GM23338 (cell line): ENCODE data around the gene PRDM5. TPM values are rescaled to one million over a fixed set of nuclear protein-coding genes. Genes with fewer than 3 reads are reported as not detected.

Experiments used
- ATAC-seq: fragments of 200-7000 bp; cut with Tn5 transposase; 3 replicates; pipeline ENCODE4 v1.9.1; 2020
- DNase-seq: peaks from one replicate; pipeline ENCODE4 v3.0.0-alpha.2; 2015; ENCODE audit warnings: low spot score
- H2AFZ ChIP-seq: fragments of 200-600 bp; sonication (generic); 2 replicates; pipeline ENCODE4 v1.8.0; 2016; ENCODE audit warnings: antibody characterized with exemption, mild to moderate bottlenecking, moderate library complexity
- H3F3A ChIP-seq: fragments of 200-600 bp; sonication (generic); replicated peaks from 2 replicates; pipeline ENCODE4 v1.8.0; 2017; ENCODE audit warnings: antibody characterized with exemption, mixed run types, low read depth
- H3K27ac ChIP-seq: fragments of 200-600 bp; sonication (generic); 2 replicates; pipeline ENCODE4 v1.6.1; 2016; ENCODE audit warnings: low read depth
- H3K27me3 ChIP-seq: fragments of 200-600 bp; sonication (generic); 2 replicates; pipeline ENCODE4 v1.8.0; 2016; ENCODE audit warnings: mild to moderate bottlenecking, mixed run types, moderate library complexity; ENCODE audit not compliant: insufficient read depth
- H3K36me3 ChIP-seq: fragments of 200-600 bp; sonication (generic); 2 replicates; pipeline ENCODE4 v1.8.0; 2016; ENCODE audit warnings: mild to moderate bottlenecking; ENCODE audit not compliant: insufficient read depth
- H3K4me1 ChIP-seq: fragments of 200-600 bp; sonication (generic); 2 replicates; pipeline ENCODE4 v1.8.0; 2016; ENCODE audit warnings: mild to moderate bottlenecking, moderate library complexity; ENCODE audit not compliant: insufficient read depth
- H3K4me2 ChIP-seq: fragments of 200-600 bp; sonication (generic); 2 replicates; pipeline ENCODE4 v1.7.1; 2017; ENCODE audit warnings: mixed run types
- H3K4me3 ChIP-seq: fragments of 200-600 bp; sonication (generic); 2 replicates; pipeline ENCODE4 v1.6.1; 2016; ENCODE audit warnings: mixed run types
- H3K79me2 ChIP-seq: fragments of 200-600 bp; sonication (generic); replicated peaks from 2 replicates; pipeline ENCODE4 v1.8.0; 2017; ENCODE audit warnings: mild to moderate bottlenecking; ENCODE audit not compliant: insufficient read depth
- H3K9me2 ChIP-seq: fragments of 200-600 bp; sonication (generic); 2 replicates; pipeline ENCODE4 v1.8.0; 2017; ENCODE audit not compliant: insufficient read depth
- H4K20me1 ChIP-seq: fragments of 200-600 bp; sonication (generic); replicated peaks from 2 replicates; pipeline ENCODE4 v1.8.0; 2017; ENCODE audit warnings: mild to moderate bottlenecking; ENCODE audit not compliant: insufficient read depth
- H3K27ac Mint-ChIP-seq: 2 replicates; pipeline ENCODE4 v1.8.0; 2020; ENCODE audit warnings: inconsistent platforms, mild to moderate bottlenecking, moderate library complexity, mixed read lengths
- H3K27me3 Mint-ChIP-seq: 3 replicates; pipeline ENCODE4 v1.8.0; 2022; ENCODE audit warnings: low read depth, mild to moderate bottlenecking, moderate library complexity, mixed read lengths, inconsistent platforms; ENCODE audit not compliant: insufficient read depth, poor library complexity
- H3K36me3 Mint-ChIP-seq: 3 replicates; pipeline ENCODE4 v1.8.0; 2021; ENCODE audit warnings: low read depth, mild to moderate bottlenecking, inconsistent platforms, moderate library complexity, mixed read lengths
- H3K4me1 Mint-ChIP-seq: 3 replicates; pipeline ENCODE4 v1.8.0; 2020; ENCODE audit warnings: mild to moderate bottlenecking, inconsistent platforms, mixed read lengths
- H3K4me3 Mint-ChIP-seq: 3 replicates; pipeline ENCODE4 v1.8.0; 2021; ENCODE audit warnings: moderate library complexity, mild to moderate bottlenecking, inconsistent platforms, mixed read lengths
- H3K9me3 Mint-ChIP-seq: 3 replicates; pipeline ENCODE4 v1.8.0; 2020; ENCODE audit warnings: moderate library complexity, mild to moderate bottlenecking, inconsistent platforms, mixed read lengths
- CTCF ChIP-seq, 2 experiments: fragments of 200-600 bp in 1 of 2; sonication (generic) in 1 of 2; conservative IDR thresholded peaks; 2 replicates each; pipeline versions ENCODE4 v1.5.1 to v1.6.1; 2016 to 2017; ENCODE audit warnings: antibody characterized with exemption in 2 of 2, low read depth in 2 of 2, mild to moderate bottlenecking in 2 of 2, moderate library complexity in 1 of 2
- NANOG ChIP-seq: IDR thresholded peaks from 2 replicates; pipeline ENCODE4 v1.6.1; 2016; ENCODE audit warnings: antibody characterized with exemption, borderline replicate concordance
- STAT1 ChIP-seq: IDR thresholded peaks from one replicate; pipeline ENCODE4 v1.6.1; 2016; ENCODE audit warnings: antibody characterized with exemption; ENCODE audit not compliant: unreplicated experiment
- ZNF462 ChIP-seq: fragments of 250-450 bp; sonication (Bioruptor Pico); IDR thresholded peaks from 2 replicates; pipeline ENCODE4 v1.5.0; 2020; ENCODE audit warnings: mild to moderate bottlenecking, moderate library complexity
- polyA plus RNA-seq: library from polyadenylated mRNA; unstranded; fragments of >200 nt; fragmentation: Nextera tagmentation; extraction: Ambion mirVana; gene quantifications from 2 replicates; pipeline ENCODE4 v1.2.1, GENCODE V29; 2016
- total RNA-seq: library from RNA; depleted of rRNA; stranded (reverse); fragments of >200 nt; shearing (Covaris generic); gene quantifications from 2 replicates; pipeline ENCODE4 v1.2.3, GENCODE V29; 2014

The PRDM5 gene
- total and polyA plus RNA-seq, 2 experiments from 2014 or later: 11.2 to 40.4 TPM

- no peak overlapping the region for H3K4me2 ChIP-seq
- DNase-seq (peak; percentile 45), ATAC-seq (peak; percentile 41; the same call in 1 of the 3 replicates)
- H3K27ac ChIP-seq: no peak overlapping the region
- Mint-ChIP-seq H3K9me3 (peaks cover 7% of the 10 kb centered on the region; the same call in 2 of the 3 replicates), H3K4me1 (no peaks in the 10 kb centered on the region), H3K27me3 (no peaks in the 10 kb centered on the region), H3K4me3 (no peak overlapping the region), H3K27ac (no peak overlapping the region), H3K36me3 (peaks cover 18% of the 10 kb centered on the region)
- no peak overlapping the region for H3K4me3 ChIP-seq
- TF ChIP-seq CTCF (conservative IDR thresholded peaks at IDR 0.05; ENCODE audit: low read depth in 2 of 2) (peak; percentile 43 to 54), ZNF462 (no peak)
- H3F3A ChIP-seq: no peaks in the 10 kb centered on the region
- H4K20me1 ChIP-seq: no peaks in the 10 kb centered on the region
- H3K36me3 ChIP-seq: no peaks in the 10 kb centered on the region
- no peaks in the 10 kb centered on the region for H3K4me1 ChIP-seq
- no peaks in the 10 kb centered on the region for H3K79me2 ChIP-seq
- H3K27me3 ChIP-seq: no peaks in the 10 kb centered on the region
- no peak overlapping the region for H2AFZ ChIP-seq
- no peaks in the 10 kb centered on the region for H3K9me2 ChIP-seq
These were observed 150.6 kb downstream of the PRDM5 start for GRCh38 chr4:120771907-120772306.

- H3K27me3 Mint-ChIP-seq: no peaks in the 10 kb centered on the region
- no peak for ATAC-seq
- Histone ChIP-seq H3K27me3 (no peaks in the 10 kb centered on the region), H3K79me2 (no peaks in the 10 kb centered on the region), H4K20me1 (no peaks in the 10 kb centered on the region), H3K36me3 (no peaks in the 10 kb centered on the region), H3F3A (no peaks in the 10 kb centered on the region), H3K4me1 (no peaks in the 10 kb centered on the region), H3K4me2 (no peak overlapping the region), H3K9me2 (no peaks in the 10 kb centered on the region), H3K4me3 (no peak overlapping the region), H3K27ac (no peak overlapping the region), H2AFZ (no peak overlapping the region)
- DNase-seq: no peak
- no peak overlapping the region for H3K4me3 Mint-ChIP-seq
- no peak overlapping the region for H3K27ac Mint-ChIP-seq
- H3K36me3 Mint-ChIP-seq: peaks cover 18% of the 10 kb centered on the region
- H3K9me3 Mint-ChIP-seq: peaks cover 7% of the 10 kb centered on the region; the same call in 2 of the 3 replicates
- H3K4me1 Mint-ChIP-seq: no peaks in the 10 kb centered on the region
- TF ChIP-seq STAT1 (no peak), NANOG (no peak), ZNF462 (no peak)
These were observed 151.6 kb downstream of the PRDM5 start for GRCh38 chr4:120770897-120771296.
